Adrenal gland (tissue), 12 donors: ENCODE results near the gene TRIP10. TPM values are rescaled to one million over a fixed set of nuclear protein-coding genes. Genes with fewer than 3 reads are reported as not detected.
"Not testable (repeated sequence)": the region's sequence is repeated elsewhere in the genome, so short reads cannot be mapped to it uniquely, and the experiment has no call there.

ENCODE experiments used
- DNase-seq, 7 donors: peaks; one replicate each; pipeline ENCODE4 v3.0.0-alpha.2; 2019 to 2020
- H3K27ac ChIP-seq, 5 donors: fragments of 200-600 bp; sonication (generic) in 4 of 5; 1 replicate in 3 of 5; 2 replicates in 2 of 5; pipeline versions ENCODE4 v1.5.1 to v1.8.0; 2016 to 2020; ENCODE audit warnings: mild to moderate bottlenecking in 1 of 5
- H3K27me3 ChIP-seq: fragments of 200-600 bp; 2 replicates; pipeline ENCODE4 v1.8.0; 2021
- H3K36me3 ChIP-seq, 2 donors: fragments of 200-600 bp; replicated peaks in 1 of 2; 1 replicate in 1 of 2; 2 replicates in 1 of 2; pipeline versions ENCODE4 v1.5.1 to v1.8.0; 2018 to 2022
- H3K4me1 ChIP-seq, 2 donors: fragments of 200-600 bp; replicated peaks in 1 of 2; 1 replicate in 1 of 2; 2 replicates in 1 of 2; pipeline versions ENCODE4 v1.5.1 to v1.8.0; 2018 to 2021
- H3K4me3 ChIP-seq, 4 donors: fragments of 200-600 bp; sonication (generic) in 3 of 4; one replicate each; pipeline ENCODE4 v1.5.1; 2016 to 2018
- H3K9me3 ChIP-seq, 3 donors: fragments of 200-600 bp; sonication (generic) in 1 of 3; replicated peaks in 1 of 3; 1 replicate in 2 of 3; 2 replicates in 1 of 3; pipeline versions ENCODE4 v1.5.1 to v1.8.0; 2016 to 2021
- CTCF ChIP-seq, 6 experiments: fragments of 450-650 bp in 4 of 6; fragments of 200-600 bp in 2 of 6; sonication (generic) in 1 of 6; IDR thresholded peaks; 1 replicate in 5 of 6; 2 replicates in 1 of 6; pipeline versions ENCODE4 v1.5.1 to v1.8.0; 2016 to 2021; ENCODE audit warnings: antibody characterized with exemption in 6 of 6, mild to moderate bottlenecking in 2 of 6, moderate library complexity in 1 of 6
- POLR2A ChIP-seq, 2 donors: fragments of 450-650 bp; IDR thresholded peaks; one replicate each; pipeline ENCODE4 v1.6.1; 2017; ENCODE audit warnings: antibody characterized with exemption in 2 of 2, mild to moderate bottlenecking in 2 of 2, moderate library complexity in 1 of 2
- WGBS, 4 donors: extraction: QIAGEN DNeasy Blood & Tissue Kit in 2 of 4; methylation state at CpG; one replicate each; pipeline versions ENCODE4 v1.1.5 to v1.1.7; 2013 to 2017; 5-methylcytosine and 5-hydroxymethylcytosine counted together
- intact Hi-C, 2 donors: fragments of 100-400 bp; cut with DNase I; formaldehyde crosslinking; loops; one replicate each; pipeline versions ENCODE4 v1.14.1 to v1.15.0; 2022 to 2023
- polyA plus RNA-seq, 3 donors: library from polyadenylated mRNA; stranded (reverse); fragments of 200-250 nt in 2 of 3; fragments of 350-450 nt in 1 of 3; fragmentation: Illumina TruSeq in 1 of 3; extraction: RNeasy Lipid Tissue Mini Kit (QIAGEN cat#74804) in 1 of 3; gene quantifications; one replicate each; pipeline ENCODE4 v1.2.3, GENCODE V29; 2013 to 2014
- total RNA-seq, 9 donors: library from RNA; depleted of rRNA in 4 of 9; stranded (reverse); fragments of >200 nt in 4 of 9; fragments of 120-200 nt in 1 of 9; fragmentation: NEBNext Ultra II Directional in 1 of 9; extraction: Animal tissue kit (Norgen Biotek cat#: 25700) in 1 of 9; gene quantifications; one replicate each; pipeline versions ENCODE4 v1.1.0 to v1.2.4, GENCODE V29; 2013 to 2023
- donor health status: healthy with polysubstance abuse.
- donor health status: Bipolar disorder and iron deficiency.
- donor health status: DM: yes; HTN: yes; CAD: no.
- donor health status: DM: no; HTN: no; CAD: no.
- donor health status: DM: no; HTN: no; CAD: no.
- donor health status: DM: yes; HTN: yes; CAD: no.

TRIP10 gene
- total and polyA plus RNA-seq, 12 donors, result 22.5 to 425 (median 74.8) TPM

GRCh38 chr19:6767081-6767356, 27.5 kb downstream of the TRIP10 start:
- Histone ChIP-seq H3K27ac (no peak overlapping the region), H3K27me3 (no peaks in the 10 kb centered on the region), H3K4me3 (peak overlapping the region in 1 of 4 donors; percentile 11), H3K4me1 (peaks cover 6 to 11% of the 10 kb centered on the region in 2 donors), H3K36me3 (no peaks in the 10 kb centered on the region), H3K9me3 (no peaks in the 10 kb centered on the region)
- no peak for TF ChIP-seq CTCF (IDR thresholded peaks at IDR 0.05)
- no peak for TF ChIP-seq POLR2A (IDR thresholded peaks at IDR 0.05)
- WGBS, 4 donors, result 0 to 7% (median 4%) methylated on average over 7 to 15 of the region's 15 CpGs
- intact Hi-C loops, result no loop called here
- no peak for DNase-seq

GRCh38 chr19:6767357-6768235, 28.1 kb downstream of the TRIP10 start, which contains the start of gene SH2D3A:
Gene SH2D3A, minus strand, starts transcription at chr19:6767435. Its CDS starts 3,687 bp downstream, at chr19:6763748.
- no peaks in the 10 kb centered on the region for H3K36me3 ChIP-seq
- DNase-seq, result peak in 6 of 7 donors; percentile 42 to 71 (median 64)
- no peak within 1 kb of the TSS for H3K27ac ChIP-seq
- H3K4me3 ChIP-seq, result peak within 1 kb of the TSS in 1 of 4 donors; percentile 11
- no peak for TF ChIP-seq CTCF (IDR thresholded peaks at IDR 0.05)
- no peak for TF ChIP-seq POLR2A (IDR thresholded peaks at IDR 0.05)
- intact Hi-C loops, result no loop called here
- H3K9me3 ChIP-seq, result no peaks in the 10 kb centered on the region
- WGBS, 4 donors, result 4 to 7% (median 5%) methylated on average over 25 to 47 of the region's 47 CpGs
- no peaks in the 10 kb centered on the region for H3K27me3 ChIP-seq
- peaks cover 6 to 11% of the 10 kb centered on the region in 2 donors for H3K4me1 ChIP-seq

- intact Hi-C loops, result no loop called here
- DNase-seq, result no peak
- H3K4me3 ChIP-seq, result no peak overlapping the region
- WGBS, 4 donors, result 61 to 73% (median 70%) methylated on average over 8 of the region's 8 CpGs
- H3K4me1 ChIP-seq, result peaks cover 6 to 11% of the 10 kb centered on the region in 2 donors
- H3K9me3 ChIP-seq, result no peaks in the 10 kb centered on the region
- H3K27ac ChIP-seq, result no peak overlapping the region
- H3K36me3 ChIP-seq, result no peaks in the 10 kb centered on the region
- H3K27me3 ChIP-seq, result no peaks in the 10 kb centered on the region
- TF ChIP-seq CTCF (IDR thresholded peaks at IDR 0.05) (no peak), POLR2A (IDR thresholded peaks at IDR 0.05) (no peak)
Measured at GRCh38 chr19:6768236-6768785, 28.8 kb downstream of the TRIP10 start.

- Histone ChIP-seq H3K27ac (no peak overlapping the region), H3K36me3 (no peaks in the 10 kb centered on the region), H3K4me3 (no peak overlapping the region), H3K27me3 (no peaks in the 10 kb centered on the region), H3K4me1 (peaks cover 6 to 11% of the 10 kb centered on the region in 2 donors), H3K9me3 (no peaks in the 10 kb centered on the region)
- intact Hi-C loops, result no loop called here
- DNase-seq, result no peak
- TF ChIP-seq POLR2A (IDR thresholded peaks at IDR 0.05), result no peak
- peak; percentile 15 to 35 (median 26) for TF ChIP-seq CTCF (IDR thresholded peaks at IDR 0.05)
- WGBS, 4 donors, result 53 to 63% (median 59%) methylated on average over 10 to 11 of the region's 11 CpGs
Measured at GRCh38 chr19:6769006-6769619, 29.6 kb downstream of the TRIP10 start.

- H3K4me1 ChIP-seq, result peaks cover 6 to 11% of the 10 kb centered on the region in 2 donors
- H3K9me3 ChIP-seq, H3K27me3 ChIP-seq, intact Hi-C loops, H3K27ac ChIP-seq, DNase-seq, H3K36me3 ChIP-seq, H3K4me3 ChIP-seq: not testable (repeated sequence)
- 74 to 88% (median 84%) methylated on average over 7 of the region's 7 CpGs for WGBS, 4 donors
Measured at GRCh38 chr19:6771648-6772027, 32.2 kb downstream of the TRIP10 start.
